SKM-1 (cell line): ENCODE measurements around the gene CHRD.

Experiments used
- DNase-seq: peaks from one replicate; lab custom pipeline; 2025; ENCODE audit not compliant: unreplicated experiment; lab: John Stamatoyannopoulos, UW

CHRD gene

GRCh38 chr3:184381261-184382224, 1.7 kb downstream of the CHRD start:
- DNase-seq: no peak

GRCh38 chr3:184382326-184383032, 2.6 kb downstream of the CHRD start:
- DNase-seq: no peak

- no peak for DNase-seq
Observed at GRCh38 chr3:184383033-184383740, 3.3 kb downstream of the CHRD start.

GRCh38 chr3:184384342-184384741, 4.5 kb downstream of the CHRD start:
- DNase-seq: no peak

GRCh38 chr3:184384856-184385422, 5.1 kb downstream of the CHRD start:
- no peak for DNase-seq

- no peak for DNase-seq
Observed at GRCh38 chr3:184386047-184386806, 6.4 kb downstream of the CHRD start.

GRCh38 chr3:184387174-184387714, 7.4 kb downstream of the CHRD start:
- DNase-seq: no peak

- DNase-seq: no peak
Observed at GRCh38 chr3:184388164-184388935, 8.5 kb downstream of the CHRD start.

GRCh38 chr3:184388936-184389230, 9.0 kb downstream of the CHRD start:
- DNase-seq: no peak

GRCh38 chr3:184389384-184389783, 9.5 kb downstream of the CHRD start:
- no peak for DNase-seq

GRCh38 chr3:184389935-184390528, 10.2 kb downstream of the CHRD start:
- no peak for DNase-seq

GRCh38 chr3:184391266-184391665, 11.4 kb downstream of the CHRD start:
- no peak for DNase-seq

GRCh38 chr3:184395320-184395660, 15.4 kb downstream of the CHRD start:
- DNase-seq: no peak

- DNase-seq: no peak
Observed at GRCh38 chr3:184399410-184399809, 19.6 kb downstream of the CHRD start.

- no peak for DNase-seq
Observed at GRCh38 chr3:184405075-184406030, 25.5 kb downstream of the CHRD start.

GRCh38 chr3:184409331-184409926, 29.6 kb downstream of the CHRD start:
- DNase-seq: no peak

GRCh38 chr3:184409946-184410500, 30.2 kb downstream of the CHRD start:
- no peak for DNase-seq
